ENCODE results near the gene KRT76.

DNA sequence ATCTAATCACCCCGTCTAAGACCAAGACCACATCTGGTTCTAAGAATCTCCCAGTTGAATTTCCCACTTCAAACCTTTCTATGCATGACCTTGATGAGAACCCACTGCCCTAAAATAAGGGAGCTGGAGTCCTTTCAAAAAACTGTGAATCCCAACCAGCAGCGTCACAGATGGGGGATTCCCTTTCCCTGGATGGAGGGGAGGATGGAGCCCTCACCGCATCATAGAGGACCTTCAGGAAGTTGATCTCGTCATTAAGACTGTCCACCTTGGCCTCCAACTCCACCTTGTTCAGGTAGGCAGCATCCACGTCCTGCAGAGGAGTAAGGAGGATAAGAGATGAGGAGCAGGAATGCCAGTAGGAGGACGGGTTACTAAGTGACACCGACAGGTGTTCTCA is 32.0 kb upstream of the KRT76 start:
- TF ChIP-seq POLR2AphosphoS5 (IDR thresholded peaks at IDR 0.05; ENCODE audit: low read depth, low read length) (no peak), POLR2A (IDR thresholded peaks at IDR 0.05; ENCODE audit: borderline replicate concordance, extremely low read depth, insufficient read depth, insufficient read length) (no peak), EZH2phosphoT487 (IDR thresholded peaks at IDR 0.05; ENCODE audit: borderline replicate concordance) (no peak), FOSL1 (IDR thresholded peaks at IDR 0.05; ENCODE audit: low read depth) (no peak)
- TF ChIP-seq, protein P1, sequence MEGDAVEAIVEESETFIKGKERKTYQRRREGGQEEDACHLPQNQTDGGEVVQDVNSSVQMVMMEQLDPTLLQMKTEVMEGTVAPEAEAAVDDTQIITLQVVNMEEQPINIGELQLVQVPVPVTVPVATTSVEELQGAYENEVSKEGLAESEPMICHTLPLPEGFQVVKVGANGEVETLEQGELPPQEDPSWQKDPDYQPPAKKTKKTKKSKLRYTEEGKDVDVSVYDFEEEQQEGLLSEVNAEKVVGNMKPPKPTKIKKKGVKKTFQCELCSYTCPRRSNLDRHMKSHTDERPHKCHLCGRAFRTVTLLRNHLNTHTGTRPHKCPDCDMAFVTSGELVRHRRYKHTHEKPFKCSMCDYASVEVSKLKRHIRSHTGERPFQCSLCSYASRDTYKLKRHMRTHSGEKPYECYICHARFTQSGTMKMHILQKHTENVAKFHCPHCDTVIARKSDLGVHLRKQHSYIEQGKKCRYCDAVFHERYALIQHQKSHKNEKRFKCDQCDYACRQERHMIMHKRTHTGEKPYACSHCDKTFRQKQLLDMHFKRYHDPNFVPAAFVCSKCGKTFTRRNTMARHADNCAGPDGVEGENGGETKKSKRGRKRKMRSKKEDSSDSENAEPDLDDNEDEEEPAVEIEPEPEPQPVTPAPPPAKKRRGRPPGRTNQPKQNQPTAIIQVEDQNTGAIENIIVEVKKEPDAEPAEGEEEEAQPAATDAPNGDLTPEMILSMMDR (IDR thresholded peaks at IDR 0.05 in 2 of 3, conservative IDR thresholded peaks at IDR 0.05 in 1 of 3; ENCODE audit: borderline replicate concordance in 1 of 3, insufficient read depth in 1 of 3, low read depth in 2 of 3, low read length in 2 of 3): no peak
- TF ChIP-seq, protein P2, sequence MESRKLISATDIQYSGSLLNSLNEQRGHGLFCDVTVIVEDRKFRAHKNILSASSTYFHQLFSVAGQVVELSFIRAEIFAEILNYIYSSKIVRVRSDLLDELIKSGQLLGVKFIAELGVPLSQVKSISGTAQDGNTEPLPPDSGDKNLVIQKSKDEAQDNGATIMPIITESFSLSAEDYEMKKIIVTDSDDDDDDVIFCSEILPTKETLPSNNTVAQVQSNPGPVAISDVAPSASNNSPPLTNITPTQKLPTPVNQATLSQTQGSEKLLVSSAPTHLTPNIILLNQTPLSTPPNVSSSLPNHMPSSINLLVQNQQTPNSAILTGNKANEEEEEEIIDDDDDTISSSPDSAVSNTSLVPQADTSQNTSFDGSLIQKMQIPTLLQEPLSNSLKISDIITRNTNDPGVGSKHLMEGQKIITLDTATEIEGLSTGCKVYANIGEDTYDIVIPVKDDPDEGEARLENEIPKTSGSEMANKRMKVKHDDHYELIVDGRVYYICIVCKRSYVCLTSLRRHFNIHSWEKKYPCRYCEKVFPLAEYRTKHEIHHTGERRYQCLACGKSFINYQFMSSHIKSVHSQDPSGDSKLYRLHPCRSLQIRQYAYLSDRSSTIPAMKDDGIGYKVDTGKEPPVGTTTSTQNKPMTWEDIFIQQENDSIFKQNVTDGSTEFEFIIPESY (IDR thresholded peaks at IDR 0.05; ENCODE audit: extremely low read depth, insufficient replicate concordance, low read length): no peak
